Putamen (tissue), 1 donor: ENCODE results near the gene GNB1.
A peak's percentile ranks its signal among the peaks of the same experiment; 100 is the strongest.

Experiments used
- DNase-seq: peaks from one replicate; pipeline ENCODE4 v3.0.0-alpha.2; 2016; ENCODE audit warnings: low spot score

GNB1 gene

GRCh38 chr1:1825217-1825616 is 65.7 kb downstream of the GNB1 start:
- DNase-seq, result no peak

- no peak for DNase-seq
Measured at GRCh38 chr1:1819762-1820161, 71.1 kb downstream of the GNB1 start.

- DNase-seq, result no peak
Measured at GRCh38 chr1:1817221-1817620, 73.7 kb downstream of the GNB1 start.

- DNase-seq, result no peak
Measured at GRCh38 chr1:1815606-1816281, 75.1 kb downstream of the GNB1 start.

- DNase-seq, result no peak
Measured at GRCh38 chr1:1809489-1809888, 81.4 kb downstream of the GNB1 start.

GRCh38 chr1:1808206-1808605 is 82.7 kb downstream of the GNB1 start:
- no peak for DNase-seq

- DNase-seq, result peak; percentile 62
Measured at GRCh38 chr1:1806890-1807289, 84.0 kb downstream of the GNB1 start.

GRCh38 chr1:1804301-1804700 is 86.6 kb downstream of the GNB1 start:
- no peak for DNase-seq

GRCh38 chr1:1802871-1803270 is 88.0 kb downstream of the GNB1 start:
- no peak for DNase-seq

- DNase-seq, result no peak
Measured at GRCh38 chr1:1799716-1800115, 91.2 kb downstream of the GNB1 start.

GRCh38 chr1:1797731-1798341 is 93.1 kb downstream of the GNB1 start:
- DNase-seq, result no peak

- peak; percentile 70 for DNase-seq
Measured at GRCh38 chr1:1796466-1796865, 94.4 kb downstream of the GNB1 start.

- DNase-seq, result no peak
Measured at GRCh38 chr1:1794999-1795398, 95.9 kb downstream of the GNB1 start.

- no peak for DNase-seq
Measured at GRCh38 chr1:1793481-1794244, 97.2 kb downstream of the GNB1 start.

GRCh38 chr1:1788646-1789431 is 102.0 kb downstream of the GNB1 start:
- no peak for DNase-seq

GRCh38 chr1:1788136-1788535 is 102.8 kb downstream of the GNB1 start:
- no peak for DNase-seq

GRCh38 chr1:1786836-1787605 is 103.9 kb downstream of the GNB1 start:
- no peak for DNase-seq

- no peak for DNase-seq
Measured at GRCh38 chr1:1785666-1786065, 105.2 kb downstream of the GNB1 start.

GRCh38 chr1:1784933-1785332 is 106.0 kb downstream of the GNB1 start:
- no peak for DNase-seq

GRCh38 chr1:1783320-1783719 is 107.6 kb downstream of the GNB1 start:
- DNase-seq, result peak; percentile 70

- DNase-seq, result no peak
Measured at GRCh38 chr1:1782399-1783221, 108.3 kb downstream of the GNB1 start.
